Rectal smooth muscle tissue (tissue), 1 donor: ENCODE data around the gene DMD.

Source experiments
- H3K27ac ChIP-seq: one replicate; pipeline ENCODE4 v1.7.0; 2013; ENCODE audit warnings: low read depth, low read length, inconsistent platforms
- H3K27me3 ChIP-seq: one replicate; pipeline ENCODE4 v1.7.0; 2013; ENCODE audit warnings: low read length; ENCODE audit not compliant: control insufficient read depth, insufficient read depth
- H3K36me3 ChIP-seq: one replicate; pipeline ENCODE4 v1.7.0; 2013; ENCODE audit warnings: low read length; ENCODE audit not compliant: control insufficient read depth, insufficient read depth
- H3K4me1 ChIP-seq: one replicate; pipeline ENCODE4 v1.7.0; 2013; ENCODE audit warnings: low read length; ENCODE audit not compliant: control insufficient read depth, insufficient read depth
- H3K4me3 ChIP-seq: one replicate; pipeline ENCODE4 v1.7.0; 2013; ENCODE audit warnings: low read length
- H3K9ac ChIP-seq: one replicate; pipeline ENCODE4 v1.7.0; 2013; ENCODE audit warnings: low read length

Gene DMD

DNA sequence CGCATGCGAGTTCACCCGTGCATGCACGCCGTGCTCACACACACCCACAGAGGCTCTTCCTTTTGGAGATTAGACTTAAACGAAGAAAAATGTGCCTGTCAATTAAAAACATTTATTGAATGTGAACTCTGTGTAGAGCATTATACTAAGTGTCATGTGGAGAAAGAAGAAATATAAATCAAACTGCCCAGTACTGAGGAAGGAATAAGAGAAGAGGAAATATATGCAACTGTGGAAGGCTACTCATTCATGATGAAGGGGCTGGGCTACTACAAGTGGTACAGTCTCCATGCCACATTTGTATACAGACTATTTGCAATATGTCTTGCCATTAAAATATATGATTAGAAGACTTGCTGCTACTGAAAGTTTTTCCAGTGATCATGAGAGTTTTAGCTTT is 714.7 kb downstream of the DMD start:
- no peak overlapping the region for H3K4me3 ChIP-seq
- H3K36me3 ChIP-seq: no peaks in the 10 kb centered on the region
- H3K4me1 ChIP-seq: no peaks in the 10 kb centered on the region
- no peak overlapping the region for H3K27ac ChIP-seq
- H3K9ac ChIP-seq: no peak overlapping the region
- H3K27me3 ChIP-seq: no peaks in the 10 kb centered on the region

DNA sequence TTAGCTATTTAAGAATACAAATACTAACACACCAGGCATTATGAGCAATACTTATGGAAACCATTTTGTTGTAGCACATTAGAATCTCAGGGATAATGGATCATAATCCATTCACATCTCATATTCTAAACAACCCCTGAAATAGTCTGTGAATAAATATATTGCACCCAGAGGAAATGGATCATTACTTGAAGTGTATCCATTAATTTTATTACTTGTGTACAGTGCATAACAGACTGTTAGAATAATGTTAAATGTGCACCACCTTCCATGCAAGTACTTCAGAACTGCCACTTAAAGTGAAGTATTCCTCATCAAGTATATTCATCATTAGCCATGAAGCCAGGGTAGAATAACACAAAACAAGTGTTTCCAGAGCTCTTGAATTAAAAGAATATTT is 715.5 kb downstream of the DMD start:
- Histone ChIP-seq H3K27ac (no peak overlapping the region), H3K4me1 (no peaks in the 10 kb centered on the region)

DNA sequence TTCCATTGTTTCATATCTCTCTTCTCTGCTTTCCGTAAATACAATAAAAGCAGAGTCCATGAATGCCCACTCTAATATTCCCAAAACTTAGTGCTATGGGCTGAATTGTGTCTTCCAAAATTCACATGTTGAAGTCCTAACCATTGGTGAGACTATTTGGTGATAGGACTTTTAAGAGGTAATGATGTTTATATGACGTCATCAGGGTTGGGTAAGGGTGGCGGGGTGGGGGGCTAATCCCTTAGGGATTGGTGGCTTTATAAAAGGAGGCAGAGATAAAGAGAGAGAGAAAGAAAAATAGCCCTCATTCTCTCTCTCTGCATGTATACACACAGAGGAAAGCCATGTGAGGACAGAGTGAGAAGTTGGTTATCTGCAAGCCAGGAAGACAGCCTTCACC is 722.2 kb downstream of the DMD start:
- H3K36me3 ChIP-seq: no peaks in the 10 kb centered on the region
- H3K4me1 ChIP-seq: no peaks in the 10 kb centered on the region
- H3K9ac ChIP-seq: no peak overlapping the region
- no peaks in the 10 kb centered on the region for H3K27me3 ChIP-seq
- H3K27ac ChIP-seq: no peak overlapping the region
- H3K4me3 ChIP-seq: no peak overlapping the region

More for the DNA sequence above, 715.5 kb downstream of the DMD start:
- Histone ChIP-seq H3K9ac (no peak overlapping the region), H3K4me3 (no peak overlapping the region), H3K36me3 (no peaks in the 10 kb centered on the region), H3K27me3 (no peaks in the 10 kb centered on the region)

DNA sequence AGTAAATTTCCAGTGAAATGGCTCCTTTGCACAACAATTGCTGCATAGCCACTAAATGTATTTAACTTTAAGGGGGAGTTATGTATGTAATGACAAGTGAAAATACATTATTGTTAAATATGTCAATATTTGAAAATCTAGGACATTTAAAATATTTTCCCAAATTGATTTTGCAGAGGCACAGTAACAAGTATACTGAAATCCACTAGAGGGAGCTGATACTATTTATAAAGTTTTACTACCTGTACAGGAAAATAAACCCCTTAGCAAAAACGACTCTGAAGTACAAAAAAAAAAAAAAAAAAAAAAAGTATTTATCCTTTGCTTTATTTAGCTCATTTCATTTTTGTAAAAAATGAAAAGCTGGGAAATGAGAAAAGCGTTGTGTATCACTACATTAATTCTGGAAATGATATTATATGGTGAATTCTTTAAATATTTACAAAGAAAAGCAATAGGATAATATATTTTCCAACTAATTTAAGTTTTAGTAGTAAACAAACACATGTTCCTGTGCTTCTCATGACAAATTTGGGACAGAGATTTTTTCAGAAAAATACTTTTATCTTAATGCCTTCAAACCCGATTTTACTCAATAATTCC is 727.7 kb downstream of the DMD start:
- Histone ChIP-seq H3K36me3 (no peaks in the 10 kb centered on the region), H3K27me3 (no peaks in the 10 kb centered on the region), H3K9ac (no peak overlapping the region), H3K4me3 (no peak overlapping the region), H3K27ac (no peak overlapping the region), H3K4me1 (no peaks in the 10 kb centered on the region)

DNA sequence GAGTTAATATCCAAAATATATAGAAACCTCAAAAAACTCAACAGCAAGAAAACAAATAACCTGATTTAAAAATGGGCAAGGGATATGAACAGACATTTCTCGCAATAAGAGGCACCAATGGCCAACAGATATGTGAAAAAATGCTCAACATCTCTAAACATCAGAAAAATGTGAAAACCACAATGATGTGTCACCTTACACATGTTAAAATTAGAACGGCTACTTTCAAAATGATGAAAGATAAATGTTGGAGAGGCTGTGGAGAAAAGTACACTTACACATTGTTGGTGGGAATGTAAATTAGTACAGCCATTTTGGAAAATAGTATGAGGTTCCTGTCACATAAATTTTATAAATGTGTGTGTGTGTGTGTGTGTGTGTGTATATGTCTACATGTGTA is 731.3 kb downstream of the DMD start:
- H3K27me3 ChIP-seq: no peaks in the 10 kb centered on the region
- no peaks in the 10 kb centered on the region for H3K36me3 ChIP-seq
- H3K9ac ChIP-seq: no peak overlapping the region
- H3K4me3 ChIP-seq: no peak overlapping the region
- no peaks in the 10 kb centered on the region for H3K4me1 ChIP-seq
- H3K27ac ChIP-seq: no peak overlapping the region

DNA sequence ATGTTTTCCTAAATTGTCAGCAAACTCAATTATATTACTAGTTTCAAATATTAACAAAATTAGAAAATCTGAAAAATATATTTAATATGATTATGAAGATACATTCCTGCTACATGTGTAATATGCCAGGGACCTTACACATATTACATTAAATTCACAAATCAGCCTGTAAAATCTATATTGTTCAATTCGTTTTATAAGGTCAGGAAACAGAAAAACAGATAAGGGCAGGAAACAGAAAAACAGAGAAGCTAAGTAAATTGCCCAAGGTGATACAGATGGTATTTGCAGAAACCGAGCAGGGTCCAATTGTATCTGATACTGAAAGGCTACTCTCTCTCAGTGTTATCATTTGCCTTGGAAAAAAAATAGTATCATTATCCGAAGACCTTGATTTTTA is 739.0 kb downstream of the DMD start:
- Histone ChIP-seq H3K9ac (no peak overlapping the region), H3K4me3 (no peak overlapping the region), H3K27ac (no peak overlapping the region), H3K4me1 (no peaks in the 10 kb centered on the region), H3K36me3 (no peaks in the 10 kb centered on the region), H3K27me3 (no peaks in the 10 kb centered on the region)

DNA sequence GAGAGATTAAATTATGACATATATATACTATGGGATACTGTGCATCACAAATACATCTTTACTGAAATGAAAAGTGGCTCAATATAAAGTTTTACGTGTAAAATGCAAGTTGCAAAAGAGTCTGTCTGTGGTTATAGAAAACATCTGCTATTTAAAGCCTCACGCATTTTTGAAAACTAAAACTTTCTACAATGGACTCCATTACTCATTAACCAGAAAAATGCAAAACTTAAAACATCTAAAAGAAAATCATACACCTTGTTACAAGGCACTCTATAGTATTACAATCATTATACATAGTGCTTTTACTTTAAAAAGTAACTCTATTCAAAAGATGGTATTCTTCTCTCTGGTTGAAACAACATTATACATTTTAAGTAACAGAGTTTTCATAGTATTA is 755.6 kb downstream of the DMD start:
- no peak overlapping the region for H3K4me3 ChIP-seq
- H3K9ac ChIP-seq: no peak overlapping the region
- no peaks in the 10 kb centered on the region for H3K36me3 ChIP-seq
- H3K27ac ChIP-seq: no peak overlapping the region
- H3K4me1 ChIP-seq: no peaks in the 10 kb centered on the region
- no peaks in the 10 kb centered on the region for H3K27me3 ChIP-seq

DNA sequence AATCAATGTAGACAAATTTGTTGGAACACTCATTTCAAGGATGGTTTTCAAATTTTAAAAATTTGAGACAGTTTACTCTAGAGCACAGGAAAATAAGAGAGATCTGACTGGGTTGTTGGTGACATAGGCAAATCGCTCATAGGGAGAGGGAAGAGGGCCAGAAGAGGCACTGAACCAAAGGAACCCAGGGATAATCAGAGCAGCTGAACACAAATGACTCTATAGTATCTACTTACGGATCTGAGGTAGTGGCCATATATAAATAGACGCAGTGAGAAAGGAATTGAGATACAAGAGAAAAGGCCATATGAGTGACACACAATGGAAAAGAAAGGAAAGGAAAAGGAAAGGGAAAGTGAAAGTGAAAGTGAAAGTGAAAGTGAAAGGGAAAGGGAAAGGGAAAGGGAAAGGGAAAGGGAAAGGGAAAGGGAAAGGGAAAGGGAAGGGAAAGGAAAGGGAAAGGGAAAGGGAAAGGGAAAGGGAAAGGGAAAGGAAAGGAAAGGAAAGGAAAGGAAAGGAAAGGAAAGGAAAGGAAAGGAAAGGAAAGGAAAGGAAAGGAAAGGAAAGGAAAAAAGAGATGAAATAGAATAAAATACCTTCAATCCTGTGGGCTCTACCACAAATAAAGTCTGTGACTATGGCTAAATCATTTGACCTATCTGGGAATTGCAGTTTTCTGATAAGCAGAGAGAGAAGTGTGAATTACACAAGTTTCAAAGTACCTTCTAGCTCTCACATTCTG is 759.2 kb downstream of the DMD start:
- H3K4me3 ChIP-seq: no peak overlapping the region
- H3K27me3 ChIP-seq: no peaks in the 10 kb centered on the region
- no peaks in the 10 kb centered on the region for H3K36me3 ChIP-seq
- no peaks in the 10 kb centered on the region for H3K4me1 ChIP-seq
- H3K27ac ChIP-seq: no peak overlapping the region
- no peak overlapping the region for H3K9ac ChIP-seq

DNA sequence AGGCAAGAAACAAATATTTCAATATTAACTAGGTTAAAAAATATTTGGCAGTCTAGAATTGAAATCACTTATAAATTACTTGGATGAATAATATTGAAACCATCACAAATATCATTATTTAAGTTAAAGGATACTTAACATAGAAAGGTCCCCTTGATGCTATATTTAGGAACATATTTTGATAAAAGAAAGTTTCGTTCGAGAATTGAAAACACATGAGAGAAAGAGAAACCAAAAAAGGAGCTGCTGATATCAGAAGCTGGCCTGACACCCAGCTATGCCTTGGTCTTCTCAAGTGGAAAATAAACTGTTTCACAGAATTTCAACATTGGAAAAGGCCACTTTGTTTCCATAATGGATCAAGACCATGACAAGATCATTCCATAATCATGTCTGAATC is 762.4 kb downstream of the DMD start:
- Histone ChIP-seq H3K27ac (no peak overlapping the region), H3K4me3 (no peak overlapping the region), H3K9ac (no peak overlapping the region), H3K4me1 (no peaks in the 10 kb centered on the region), H3K27me3 (no peaks in the 10 kb centered on the region), H3K36me3 (no peaks in the 10 kb centered on the region)

DNA sequence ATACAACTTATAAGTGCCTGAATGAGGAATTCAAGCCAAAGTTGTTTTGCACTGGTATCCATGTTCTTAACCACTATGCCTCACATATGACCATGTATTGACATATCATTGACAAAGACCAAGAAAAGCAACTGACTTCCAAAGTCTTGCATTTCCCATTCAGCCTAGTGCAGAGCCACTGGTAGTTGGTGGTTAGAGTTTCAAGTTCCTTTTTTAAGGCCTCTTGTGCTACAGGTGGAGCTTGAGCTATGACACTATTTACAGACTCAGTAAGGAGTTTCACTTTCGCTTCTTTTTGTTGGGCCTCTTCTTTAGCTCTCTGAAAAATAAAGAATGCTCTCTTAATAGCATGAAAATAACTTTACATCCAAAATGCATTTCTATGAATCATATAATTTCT is 763.0 kb downstream of the DMD start:
- Histone ChIP-seq H3K36me3 (no peaks in the 10 kb centered on the region), H3K4me3 (no peak overlapping the region), H3K27ac (no peak overlapping the region), H3K27me3 (no peaks in the 10 kb centered on the region), H3K4me1 (no peaks in the 10 kb centered on the region), H3K9ac (no peak overlapping the region)

DNA sequence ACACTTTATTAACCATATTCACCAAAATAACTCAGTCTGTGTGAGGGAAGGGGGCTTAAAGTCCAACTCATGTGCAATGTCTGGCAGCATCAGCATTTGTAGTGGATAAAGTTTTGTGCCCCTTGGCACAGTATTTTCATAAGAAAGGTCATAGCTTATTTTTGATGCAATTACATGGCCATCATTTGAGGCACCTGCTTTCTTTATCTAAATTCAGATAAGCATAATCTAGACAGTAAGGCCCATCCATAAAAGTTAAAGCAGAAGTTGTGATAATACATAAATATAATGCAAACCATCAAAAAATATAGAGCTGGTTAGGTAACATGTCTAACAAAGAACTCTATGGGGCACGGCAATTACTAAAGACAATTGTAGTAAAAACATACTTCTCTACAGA is 763.7 kb downstream of the DMD start:
- H3K27me3 ChIP-seq: no peaks in the 10 kb centered on the region
- H3K9ac ChIP-seq: no peak overlapping the region
- H3K27ac ChIP-seq: no peak overlapping the region
- H3K36me3 ChIP-seq: no peaks in the 10 kb centered on the region
- no peaks in the 10 kb centered on the region for H3K4me1 ChIP-seq
- no peak overlapping the region for H3K4me3 ChIP-seq

DNA sequence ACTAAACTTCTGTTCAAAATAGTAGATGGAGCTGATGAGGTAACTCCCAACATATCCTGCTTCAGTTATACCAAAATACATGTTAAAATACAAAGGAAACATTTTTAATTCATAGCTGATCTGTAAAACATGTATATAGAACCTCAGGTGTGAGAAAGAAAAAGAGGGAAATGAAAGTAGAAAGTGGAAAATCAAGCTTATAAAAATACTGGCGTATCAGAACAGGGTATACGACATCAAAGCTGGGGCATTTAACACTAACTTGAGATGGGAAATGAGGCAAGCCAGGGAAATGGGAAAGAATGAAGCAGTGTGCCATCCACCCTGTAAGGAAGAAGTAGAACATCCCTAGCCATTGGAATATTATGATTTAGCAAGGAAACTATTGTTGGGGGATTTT is 767.5 kb downstream of the DMD start:
- Histone ChIP-seq H3K27me3 (no peaks in the 10 kb centered on the region), H3K9ac (no peak overlapping the region), H3K36me3 (no peaks in the 10 kb centered on the region), H3K27ac (no peak overlapping the region), H3K4me3 (no peak overlapping the region), H3K4me1 (no peaks in the 10 kb centered on the region)

DNA sequence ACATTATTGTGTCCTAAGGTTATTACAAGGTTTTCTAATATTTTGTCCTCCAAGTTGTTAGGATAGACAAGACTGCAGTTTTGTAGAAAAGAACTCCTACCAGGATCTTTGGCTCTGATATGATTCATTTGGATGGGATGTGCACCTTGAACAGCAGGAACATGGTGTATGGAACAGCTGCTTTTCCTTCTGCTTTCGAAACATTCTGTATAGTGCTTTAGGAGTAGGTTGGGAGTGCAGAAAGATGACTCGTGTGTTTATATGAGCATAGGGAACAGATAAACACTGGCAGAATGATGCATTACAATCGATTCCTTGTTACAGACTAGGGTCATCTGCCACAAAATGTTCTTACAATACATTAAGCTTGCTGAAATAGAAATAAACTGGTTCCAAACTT is 790.1 kb downstream of the DMD start:
- no peaks in the 10 kb centered on the region for H3K27me3 ChIP-seq
- no peak overlapping the region for H3K9ac ChIP-seq
- H3K4me3 ChIP-seq: no peak overlapping the region
- H3K36me3 ChIP-seq: no peaks in the 10 kb centered on the region
- H3K4me1 ChIP-seq: no peaks in the 10 kb centered on the region
- H3K27ac ChIP-seq: no peak overlapping the region
